Measurements from ENCODE around the gene CAMSAP2.

- TF ChIP-seq CTCF (conservative IDR thresholded peaks at IDR 0.05 in 1 of 2, IDR thresholded peaks at IDR 0.05 in 1 of 2; ENCODE audit: extremely low read depth in 1 of 2, insufficient read depth in 1 of 2, low read depth in 1 of 2, low read length in 2 of 2), result no peak
- TF ChIP-seq EZH2 (IDR thresholded peaks at IDR 0.05; ENCODE audit: borderline replicate concordance, low read length), result no peak
Measured at GRCh38 chr1:200901796-200902444, 163.2 kb downstream of the CAMSAP2 start.
